H1 (cell line): ENCODE measurements around the gene CREB3L4. TPM values are rescaled to one million over a fixed set of nuclear protein-coding genes. Genes with fewer than 3 reads are reported as not detected.

Experiments used
- CTCF ChIA-PET: fragments of 300-600 bp; sonication (Branson Sonifier 250); formaldehyde crosslinking; loops from one replicate; lab custom pipeline; 2021; ENCODE audit not compliant: partially characterized antibody; lab: Charles Lee
- POLR2A ChIA-PET: fragments of 300-600 bp; sonication (Branson Sonifier 250); formaldehyde crosslinking; loops from one replicate; lab custom pipeline; 2021; ENCODE audit warnings: inconsistent platforms; ENCODE audit not compliant: partially characterized antibody; lab: Charles Lee
- DNase-seq, 2 experiments: peaks; one replicate each; pipeline versions ENCODE4 v3.0.0 to v3.0.0-alpha.2; 2010 to 2022; ENCODE audit warnings: low spot score in 2 of 2, low read depth in 1 of 2, mixed read lengths in 1 of 2
- FAIRE-seq: peaks from 2 replicates; lab custom pipeline; 2011; peaks lifted over from hg19 to GRCh38; lab: Jason Lieb, UNC
- H2AFZ ChIP-seq: 2 replicates; pipeline ENCODE4 v1.8.1; 2012; ENCODE audit warnings: low read length, inconsistent platforms
- H2AK5ac ChIP-seq: 2 replicates; pipeline ENCODE4 v1.6.1; 2013; ENCODE audit warnings: low read depth, low read length
- H2BK120ac ChIP-seq: replicated peaks from 2 replicates; pipeline ENCODE3; 2013; ENCODE audit warnings: low read depth, low read length, inconsistent platforms
- H2BK12ac ChIP-seq: 2 replicates; pipeline ENCODE4 v1.6.1; 2013; ENCODE audit warnings: low read depth, low read length
- H2BK15ac ChIP-seq: 2 replicates; pipeline ENCODE4 v1.6.1; 2013; ENCODE audit warnings: low read length
- H2BK20ac ChIP-seq: 2 replicates; pipeline ENCODE4 v1.6.1; 2013; ENCODE audit warnings: low read length
- H2BK5ac ChIP-seq: 2 replicates; pipeline ENCODE4 v1.6.1; 2013; ENCODE audit warnings: low read depth, low read length
- H3K14ac ChIP-seq: 2 replicates; pipeline ENCODE4 v1.6.1; 2013; ENCODE audit warnings: inconsistent platforms; ENCODE audit not compliant: insufficient read length
- H3K18ac ChIP-seq: 2 replicates; pipeline ENCODE4 v1.6.1; 2013; ENCODE audit warnings: low read length; ENCODE audit errors: extremely low read depth
- H3K23ac ChIP-seq: 2 replicates; pipeline ENCODE4 v1.6.1; 2013; ENCODE audit warnings: inconsistent platforms; ENCODE audit not compliant: insufficient read length
- H3K23me2 ChIP-seq: 2 replicates; pipeline ENCODE4 v1.6.1; 2013; ENCODE audit warnings: low read depth, low read length
- H3K27ac ChIP-seq: 2 replicates; pipeline ENCODE4 v1.6.1; 2011; ENCODE audit warnings: low read depth, low read length, inconsistent platforms
- H3K27me3 ChIP-seq, 4 experiments: replicated peaks in 1 of 4; 1 replicate in 1 of 4; 2 replicates in 3 of 4; pipeline versions ENCODE4 v1.6.1 to v1.8.1; 2011 to 2013; ENCODE audit warnings: low read length in 3 of 4, mild to moderate bottlenecking in 3 of 4, inconsistent platforms in 2 of 4, mixed read lengths in 2 of 4, moderate library complexity in 1 of 4; ENCODE audit not compliant: control insufficient read depth in 3 of 4, insufficient read depth in 3 of 4; ENCODE audit errors: extremely low read depth in 1 of 4
- H3K36me3 ChIP-seq, 4 experiments: 2 replicates each; pipeline versions ENCODE4 v1.6.1 to v1.8.1; 2011 to 2013; ENCODE audit warnings: mild to moderate bottlenecking in 4 of 4, low read length in 3 of 4, moderate library complexity in 2 of 4, control low read depth in 1 of 4, inconsistent platforms in 1 of 4; ENCODE audit not compliant: insufficient read depth in 4 of 4, control insufficient read depth in 2 of 4
- H3K4ac ChIP-seq: replicated peaks from 2 replicates; pipeline ENCODE3; 2013; ENCODE audit warnings: low read length, low read depth, mixed read lengths, inconsistent platforms; ENCODE audit not compliant: insufficient read length
- H3K4me1 ChIP-seq, 4 experiments: replicated peaks in 1 of 4; 1 replicate in 1 of 4; 2 replicates in 3 of 4; pipeline versions ENCODE4 v1.6.1 to v1.8.1; 2011 to 2013; ENCODE audit warnings: low read length in 3 of 4, inconsistent platforms in 2 of 4, mixed read lengths in 1 of 4; ENCODE audit not compliant: insufficient read depth in 4 of 4, control insufficient read depth in 3 of 4
- H3K4me2 ChIP-seq, 2 experiments: 2 replicates each; pipeline versions ENCODE4 v1.6.1 to v1.8.1; 2011 to 2013; ENCODE audit warnings: low read depth in 2 of 2, low read length in 2 of 2, control low read depth in 1 of 2, inconsistent platforms in 1 of 2, mild to moderate bottlenecking in 1 of 2; ENCODE audit not compliant: insufficient read depth in 1 of 2
- H3K4me3 ChIP-seq, 4 experiments: fragments of 200-600, 300-600 bp in 1 of 4; sonication (generic), shearing (Covaris generic), sonication (Bioruptor Twin) in 1 of 4; 2 replicates each; pipeline versions ENCODE4 v1.5.1 to v1.8.1; 2011 to 2016; ENCODE audit warnings: low read length in 4 of 4, low read depth in 3 of 4, control low read depth in 2 of 4, inconsistent platforms in 2 of 4, mild to moderate bottlenecking in 2 of 4, mixed read lengths in 1 of 4, moderate library complexity in 1 of 4; ENCODE audit not compliant: insufficient read depth in 2 of 4; ENCODE audit errors: extremely low read depth in 1 of 4
- H3K56ac ChIP-seq: replicated peaks from 2 replicates; pipeline ENCODE3; 2013; ENCODE audit warnings: low read depth, mild to moderate bottlenecking, mixed read lengths, low read length, inconsistent platforms; ENCODE audit not compliant: insufficient read length
- H3K79me1 ChIP-seq: 2 replicates; pipeline ENCODE4 v1.6.1; 2013; ENCODE audit warnings: low read depth, low read length, control low read depth
- H3K79me2 ChIP-seq, 2 experiments: 2 replicates each; pipeline versions ENCODE4 v1.6.1 to v1.8.1; 2012 to 2013; ENCODE audit warnings: low read length in 2 of 2, mild to moderate bottlenecking in 2 of 2, inconsistent platforms in 1 of 2; ENCODE audit not compliant: insufficient read depth in 2 of 2, control insufficient read depth in 1 of 2
- H3K9ac ChIP-seq, 4 experiments: replicated peaks in 1 of 4; 1 replicate in 1 of 4; 2 replicates in 3 of 4; pipeline versions ENCODE4 v1.6.1 to v1.8.1; 2011 to 2013; ENCODE audit warnings: low read depth in 3 of 4, low read length in 3 of 4, control low read depth in 2 of 4, mild to moderate bottlenecking in 2 of 4, moderate library complexity in 2 of 4, inconsistent platforms in 1 of 4; ENCODE audit errors: extremely low read depth in 1 of 4
- H3K9me3 ChIP-seq, 2 experiments: 2 replicates each; pipeline versions ENCODE4 v1.6.1 to v1.8.1; 2012 to 2013; ENCODE audit warnings: mild to moderate bottlenecking in 2 of 2, moderate library complexity in 2 of 2, control low read depth in 1 of 2, inconsistent platforms in 1 of 2, low read depth in 1 of 2, low read length in 1 of 2, mixed read lengths in 1 of 2; ENCODE audit not compliant: insufficient read depth in 2 of 2
- H4K20me1 ChIP-seq, 2 experiments: replicated peaks in 1 of 2; 2 replicates each; pipeline versions ENCODE3 to v1.8.1; 2011 to 2013; ENCODE audit warnings: inconsistent platforms in 2 of 2, low read length in 2 of 2, mild to moderate bottlenecking in 1 of 2; ENCODE audit not compliant: insufficient read depth in 2 of 2, control insufficient read depth in 1 of 2
- H4K5ac ChIP-seq: 2 replicates; pipeline ENCODE4 v1.6.1; 2013; ENCODE audit warnings: low read length, low read depth, mixed read lengths, inconsistent platforms; ENCODE audit not compliant: insufficient read length
- H4K8ac ChIP-seq: 2 replicates; pipeline ENCODE4 v1.8.0; 2013; ENCODE audit warnings: mild to moderate bottlenecking, moderate library complexity, low read length, inconsistent platforms; ENCODE audit not compliant: insufficient read depth; ENCODE audit errors: extremely low read depth
- H4K91ac ChIP-seq: replicated peaks from 2 replicates; pipeline ENCODE3; 2013; ENCODE audit warnings: low read length, mixed read lengths, inconsistent platforms; ENCODE audit not compliant: insufficient read length
- BRCA1 ChIP-seq: IDR thresholded peaks from 2 replicates; pipeline ENCODE4 v1.6.1; 2012; ENCODE audit warnings: low read depth, low read length, improper control_type of control experiment
- CBX8 ChIP-seq: fragments of 300-800, 300-1000 bp; sonication (generic); IDR thresholded peaks from 2 replicates; pipeline ENCODE4 v1.7.1; 2016; ENCODE audit warnings: low read depth, low read length, borderline replicate concordance
- GTF2F1 ChIP-seq: IDR thresholded peaks from 2 replicates; pipeline ENCODE4 v1.6.1; 2012; ENCODE audit warnings: low read depth, low read length, improper control_type of control experiment, borderline replicate concordance
- JUND ChIP-seq: IDR thresholded peaks from 2 replicates; pipeline ENCODE4 v1.6.1; 2011; ENCODE audit warnings: mild to moderate bottlenecking, improper control_type of control experiment, low read length
- NRF1 ChIP-seq: IDR thresholded peaks from 2 replicates; pipeline ENCODE4 v1.6.1; 2011; ENCODE audit warnings: mild to moderate bottlenecking, low read depth, low read length, improper control_type of control experiment
- RNF2 ChIP-seq: fragments of 200-900, 300-1000 bp; sonication (generic); IDR thresholded peaks from 2 replicates; pipeline ENCODE4 v1.7.1; 2016; ENCODE audit warnings: borderline replicate concordance, low read depth, mild to moderate bottlenecking, antibody characterized with exemption, low read length; ENCODE audit not compliant: poor library complexity, severe bottlenecking; ENCODE audit errors: missing control alignments
- RXRA ChIP-seq: IDR thresholded peaks from 2 replicates; pipeline ENCODE4 v1.6.1; 2011; ENCODE audit warnings: low read depth, mild to moderate bottlenecking, low read length, moderate library complexity; ENCODE audit not compliant: insufficient read depth
- SP4 ChIP-seq: IDR thresholded peaks from 2 replicates; pipeline ENCODE4 v1.6.1; 2012; ENCODE audit warnings: low read length, inconsistent platforms
- SRF ChIP-seq: IDR thresholded peaks from 2 replicates; pipeline ENCODE4 v1.6.1; 2011; ENCODE audit warnings: mild to moderate bottlenecking, low read depth, low read length, moderate library complexity
- TBP ChIP-seq: IDR thresholded peaks from 2 replicates; pipeline ENCODE4 v1.6.1; 2011; ENCODE audit warnings: low read depth, low read length, improper control_type of control experiment
- YY1 ChIP-seq: IDR thresholded peaks from 2 replicates; pipeline ENCODE4 v1.6.1; 2011; ENCODE audit warnings: low read depth, mild to moderate bottlenecking, low read length
- WGBS, 2 experiments: shearing (Covaris generic) in 1 of 2; methylation state at CpG; one replicate each; pipeline versions ENCODE4 v1.1.6 to v1.1.7; 2013 to 2015; ENCODE audit warnings: low lambda C conversion rate in 2 of 2, mixed read lengths in 2 of 2, inconsistent platforms in 1 of 2, low coverage in 1 of 2, missing lambda C conversion rate in 1 of 2; ENCODE audit not compliant: insufficient replicate concordance in 2 of 2, insufficient coverage in 1 of 2, insufficient read length in 1 of 2; ENCODE audit errors: extremely low coverage in 1 of 2, missing lambda C conversion rate in 1 of 2; 5-methylcytosine and 5-hydroxymethylcytosine counted together
- polyA plus RNA-seq, 7 experiments: library from polyadenylated mRNA; depleted of rRNA in 3 of 7; stranded (reverse) in 5 of 7; unstranded in 2 of 7; fragments of >200 nt in 5 of 7; fragments of 200-250 nt in 2 of 7; gene quantifications; 1 replicate in 5 of 7; 2 replicates in 1 of 7; 4 replicates in 1 of 7; pipeline versions ENCODE4 v1.2.1 to v1.2.3, GENCODE V29; 2011 to 2013; ENCODE audit warnings: missing spikeins in 2 of 7, mixed read lengths in 2 of 7
- total RNA-seq: library from RNA; stranded (reverse); fragmentation: NEBNext Ultra II Directional; extraction: Animal tissue kit (Norgen Biotek cat#: 25700); gene quantifications from 2 replicates; pipeline ENCODE4 v1.2.1, GENCODE V29; 2021

Gene CREB3L4
- total and polyA plus RNA-seq, 2 of the 8 experiments (the other 6 are each of a cell fraction or from before 2014, with no cell fraction given): 34.4 to 54.0 TPM

GRCh38 chr1:153990468-153991150, 22.9 kb downstream of the CREB3L4 start, which contains the start of gene RPS27:
Gene RPS27 (plus strand): TSS chr1:153990762. CDS start chr1:153990797, 35 bp downstream.
- POLR2A ChIA-PET: interaction anchor here (0.6 to 13.2 kb wide), 119 partner anchors 11 to 470 kb away, joined by 3 to 454 read pairs (median 5); partner anchors contain the start of genes CREB3L4, CRTC2, DENND4B and GATAD2B
- TF ChIP-seq RXRA: no peak
- TF ChIP-seq JUND: peak; percentile 76
- TF ChIP-seq RNF2: no peak
- peak; percentile 98 for TF ChIP-seq GTF2F1
- TF ChIP-seq SP4: no peak
- peak; percentile 27; the same call in 1 of the 2 replicates for TF ChIP-seq NRF1
- no peak for TF ChIP-seq BRCA1
- no peak for TF ChIP-seq SRF
- peak; percentile 99 for TF ChIP-seq TBP
- TF ChIP-seq CBX8: no peak
- TF ChIP-seq YY1: peak; percentile 99

More at GRCh38 chr1:153990468-153991150, 22.9 kb downstream of the CREB3L4 start, which contains the start of gene RPS27:
- no peak within 1 kb of the TSS for H3K23ac ChIP-seq
- peaks cover 0 to 22% of the 10 kb centered on the region in 2 experiments; a peak in 3 of 4 replicates for H3K79me2 ChIP-seq
- H3K14ac ChIP-seq: no peak within 1 kb of the TSS
- H2BK20ac ChIP-seq: no peak within 1 kb of the TSS
- peaks cover 11% of the 10 kb centered on the region for H3K23me2 ChIP-seq
- peak within 1 kb of the TSS; percentile 31; the same call in 1 of the 2 replicates for H2AFZ ChIP-seq
- no peaks in the 10 kb centered on the region for H3K79me1 ChIP-seq
- H3K4me3 ChIP-seq: peak within 1 kb of the TSS; percentile 78 to 95 (median 87)
- H2BK120ac ChIP-seq: no peak within 1 kb of the TSS
- peak within 1 kb of the TSS; percentile 66 for H4K91ac ChIP-seq
- H4K20me1 ChIP-seq: peaks cover 0 to 6% of the 10 kb centered on the region in 2 experiments
- peaks cover 14 to 42% (median 27%) of the 10 kb centered on the region in 4 experiments for H3K36me3 ChIP-seq
- peak; percentile 73 for FAIRE-seq
- no peak within 1 kb of the TSS; the same call in 1 of the 2 replicates for H2BK12ac ChIP-seq
- no peak within 1 kb of the TSS for H2AK5ac ChIP-seq
- H2BK5ac ChIP-seq: peak within 1 kb of the TSS; percentile 90
- peaks cover 0 to 8% (median 3%) of the 10 kb centered on the region in 4 experiments; a peak in 4 of 7 replicates for H3K4me1 ChIP-seq
- WGBS, 2 experiments: 2% methylated on average over 36 of the region's 36 CpGs; no CpG with 5 or more reads in 1 of the 2 experiments
- no peak within 1 kb of the TSS for H2BK15ac ChIP-seq
- H3K27me3 ChIP-seq: no peaks in the 10 kb centered on the region
- H4K5ac ChIP-seq: peak within 1 kb of the TSS; percentile 71
- peak; percentile 86 to 93 for DNase-seq
- peak within 1 kb of the TSS; percentile 98; the same call in 1 of the 2 replicates for H4K8ac ChIP-seq
- H3K4ac ChIP-seq: peak within 1 kb of the TSS; percentile 27
- H3K27ac ChIP-seq: peak within 1 kb of the TSS; percentile 95
- H3K18ac ChIP-seq: peak within 1 kb of the TSS; percentile 85
- peak within 1 kb of the TSS; percentile 91 to 100 (median 98) for H3K9ac ChIP-seq
- peak within 1 kb of the TSS; percentile 89 for H3K56ac ChIP-seq
- peak within 1 kb of the TSS; percentile 75 to 91 for H3K4me2 ChIP-seq
- CTCF ChIA-PET: interaction anchor here (0.6 to 1.9 kb wide), 9 partner anchors 9 to 194 kb away, joined by 3 to 7 read pairs (median 4); partner anchors contain the start of genes CREB3L4 and JTB
- peaks cover 0 to 2% of the 10 kb centered on the region in 2 experiments; a peak in 1 of 4 replicates for H3K9me3 ChIP-seq
